H9 (cell line): Measurements from ENCODE around the gene RSPO1. TPM values are rescaled to one million over a fixed set of nuclear protein-coding genes. Genes with fewer than 3 reads are reported as not detected.

ENCODE experiments used
- DNase-seq: peaks from one replicate; pipeline ENCODE4 v3.0.0-alpha.2; 2017
- H2AFZ ChIP-seq: one replicate; pipeline ENCODE4 v1.6.1; 2013; ENCODE audit warnings: mild to moderate bottlenecking, low read length, control low read depth, moderate library complexity
- H2AK5ac ChIP-seq: 2 replicates; pipeline ENCODE4 v1.6.1; 2013; ENCODE audit warnings: low read length, control low read depth, mixed read lengths; ENCODE audit not compliant: insufficient read length
- H2BK120ac ChIP-seq: one replicate; pipeline ENCODE4 v1.6.1; 2013; ENCODE audit warnings: low read depth, mild to moderate bottlenecking, low read length, control low read depth, inconsistent platforms; ENCODE audit not compliant: poor library complexity, severe bottlenecking
- H2BK12ac ChIP-seq: 2 replicates; pipeline ENCODE4 v1.6.1; 2013; ENCODE audit warnings: low read length, control low read depth, mixed read lengths, low read depth; ENCODE audit not compliant: insufficient read length
- H2BK15ac ChIP-seq: 2 replicates; pipeline ENCODE4 v1.6.1; 2013; ENCODE audit warnings: low read depth, low read length, control low read depth
- H2BK20ac ChIP-seq: one replicate; pipeline ENCODE4 v1.6.1; 2013; ENCODE audit warnings: low read depth, mild to moderate bottlenecking, low read length, control low read depth, inconsistent platforms; ENCODE audit not compliant: poor library complexity, severe bottlenecking
- H2BK5ac ChIP-seq: 2 replicates; pipeline ENCODE4 v1.6.1; 2013; ENCODE audit warnings: low read length, control low read depth, mixed read lengths; ENCODE audit not compliant: insufficient read length
- H3K14ac ChIP-seq: 2 replicates; pipeline ENCODE4 v1.6.1; 2013; ENCODE audit warnings: low read length, control low read depth; ENCODE audit not compliant: insufficient read depth
- H3K18ac ChIP-seq: 2 replicates; pipeline ENCODE4 v1.6.1; 2013; ENCODE audit warnings: low read depth, mild to moderate bottlenecking, mixed read lengths, low read length, control low read depth; ENCODE audit not compliant: insufficient read length
- H3K23ac ChIP-seq: 2 replicates; pipeline ENCODE4 v1.6.1; 2013; ENCODE audit warnings: low read length, control low read depth, mixed read lengths, low read depth; ENCODE audit not compliant: insufficient read length
- H3K23me2 ChIP-seq: 2 replicates; pipeline ENCODE4 v1.6.1; 2013; ENCODE audit warnings: low read depth, mild to moderate bottlenecking, mixed read lengths, low read length, control low read depth; ENCODE audit not compliant: insufficient read length, poor library complexity, severe bottlenecking
- H3K27ac ChIP-seq: 2 replicates; pipeline ENCODE4 v1.5.1; 2013; ENCODE audit warnings: low read length, control low read depth, mixed read lengths, low read depth; ENCODE audit not compliant: insufficient read length
- H3K27me3 ChIP-seq: 2 replicates; pipeline ENCODE4 v1.6.1; 2013; ENCODE audit warnings: low read length, control low read depth, inconsistent platforms; ENCODE audit not compliant: insufficient read depth
- H3K4ac ChIP-seq: 2 replicates; pipeline ENCODE4 v1.6.1; 2013; ENCODE audit warnings: low read depth, mild to moderate bottlenecking, control low read depth, inconsistent platforms, low read length, moderate library complexity
- H3K4me1 ChIP-seq: 2 replicates; pipeline ENCODE4 v1.6.1; 2013; ENCODE audit warnings: low read length, control low read depth, inconsistent platforms; ENCODE audit not compliant: insufficient read depth
- H3K4me2 ChIP-seq: 2 replicates; pipeline ENCODE4 v1.6.1; 2013; ENCODE audit warnings: low read length, control low read depth, mixed read lengths; ENCODE audit not compliant: insufficient read length, insufficient read depth
- H3K56ac ChIP-seq: 2 replicates; pipeline ENCODE4 v1.6.1; 2013; ENCODE audit warnings: low read depth, mild to moderate bottlenecking, mixed read lengths, low read length, control low read depth; ENCODE audit not compliant: insufficient read length
- H3K79me1 ChIP-seq: 2 replicates; pipeline ENCODE4 v1.6.1; 2013; ENCODE audit warnings: low read depth, mild to moderate bottlenecking, moderate library complexity, low read length, control low read depth, inconsistent platforms; ENCODE audit not compliant: insufficient read depth, poor library complexity, severe bottlenecking
- H3K79me2 ChIP-seq: 2 replicates; pipeline ENCODE4 v1.6.1; 2013; ENCODE audit warnings: low read length, control low read depth, inconsistent platforms; ENCODE audit not compliant: insufficient read depth
- H3K9ac ChIP-seq: 2 replicates; pipeline ENCODE4 v1.6.1; 2013; ENCODE audit warnings: low read length, control low read depth, mixed read lengths; ENCODE audit not compliant: insufficient read length; ENCODE audit errors: extremely low read depth
- H3K9me3 ChIP-seq: one replicate; pipeline ENCODE4 v1.6.1; 2013; ENCODE audit warnings: low read depth, low read length, inconsistent platforms; ENCODE audit not compliant: control insufficient read depth
- H3T11ph ChIP-seq: one replicate; pipeline ENCODE4 v1.6.1; 2013; ENCODE audit warnings: mild to moderate bottlenecking, low read length, control low read depth, inconsistent platforms
- H4K20me1 ChIP-seq: one replicate; pipeline ENCODE4 v1.6.1; 2013; ENCODE audit not compliant: control insufficient read depth, insufficient read length, insufficient read depth
- H4K5ac ChIP-seq: 2 replicates; pipeline ENCODE4 v1.6.1; 2013; ENCODE audit warnings: low read depth, mild to moderate bottlenecking, mixed read lengths, low read length, control low read depth; ENCODE audit not compliant: insufficient read length
- H4K8ac ChIP-seq: replicated peaks from 2 replicates; pipeline ENCODE4 v1.6.1; 2013; ENCODE audit warnings: low read length, control low read depth, mixed read lengths, low read depth; ENCODE audit not compliant: insufficient read length
- H4K91ac ChIP-seq: 2 replicates; pipeline ENCODE4 v1.6.1; 2013; ENCODE audit warnings: low read depth, mild to moderate bottlenecking, moderate library complexity, mixed read lengths, low read length, control low read depth; ENCODE audit not compliant: insufficient read length
- H3K27ac Mint-ChIP-seq, 3 experiments: 2 replicates in 2 of 3; 3 replicates in 1 of 3; pipeline ENCODE4 v1.8.0; 2020 to 2021; ENCODE audit warnings: mixed read lengths in 3 of 3, mild to moderate bottlenecking in 1 of 3, moderate library complexity in 1 of 3
- H3K27me3 Mint-ChIP-seq: 2 replicates; pipeline ENCODE4 v1.8.0; 2021; ENCODE audit warnings: low read depth, mild to moderate bottlenecking, moderate library complexity, mixed read lengths
- H3K36me3 Mint-ChIP-seq, 3 experiments: 2 replicates in 2 of 3; 3 replicates in 1 of 3; pipeline ENCODE4 v1.8.0; 2020 to 2021; ENCODE audit warnings: low read depth in 3 of 3, mixed read lengths in 3 of 3; ENCODE audit not compliant: insufficient read depth in 1 of 3
- H3K4me1 Mint-ChIP-seq, 2 experiments: 2 replicates each; pipeline ENCODE4 v1.8.0; 2020; ENCODE audit warnings: mixed read lengths in 2 of 2
- H3K4me3 Mint-ChIP-seq, 2 experiments: 2 replicates in 1 of 2; 3 replicates in 1 of 2; pipeline ENCODE4 v1.8.0; 2020 to 2021; ENCODE audit warnings: mild to moderate bottlenecking in 2 of 2, mixed read lengths in 2 of 2, moderate library complexity in 1 of 2
- H3K9me3 Mint-ChIP-seq, 2 experiments: 2 replicates in 1 of 2; 3 replicates in 1 of 2; pipeline ENCODE4 v1.8.0; 2020; ENCODE audit warnings: mild to moderate bottlenecking in 2 of 2, mixed read lengths in 2 of 2, moderate library complexity in 1 of 2
- CTCF ChIP-seq: fragments of 200-600 bp; sonication (generic); conservative IDR thresholded peaks from 3 replicates; pipeline ENCODE4 v1.8.0; 2021; ENCODE audit warnings: antibody characterized with exemption, mild to moderate bottlenecking
- WGBS: extraction: QIAGEN DNeasy Blood & Tissue Kit; methylation state at CpG from one replicate; pipeline ENCODE4 v1.1.7; 2013; ENCODE audit warnings: missing lambda C conversion rate, low lambda C conversion rate, mixed read lengths; ENCODE audit not compliant: insufficient read length; ENCODE audit errors: extremely low coverage; 5-methylcytosine and 5-hydroxymethylcytosine counted together
- total RNA-seq: library from RNA; stranded (reverse); gene quantifications from 2 replicates; pipeline ENCODE4 v1.2.1, GENCODE V29; 2021

The RSPO1 gene
- total RNA-seq, 1 experiment from 2014 or later: 0.35 TPM

GRCh38 chr1:37614105-37614504 lies 20.6 kb downstream of the RSPO1 start:
- peaks cover 76% of the 10 kb centered on the region for H3K27me3 Mint-ChIP-seq
- Histone ChIP-seq H3K18ac (no peak overlapping the region), H4K8ac (no peak overlapping the region), H2AFZ (no peak overlapping the region), H4K20me1 (no peaks in the 10 kb centered on the region), H3K23ac (no peak overlapping the region), H3K27ac (no peak overlapping the region), H3K14ac (no peak overlapping the region), H3K4me1 (no peaks in the 10 kb centered on the region), H3K79me2 (no peaks in the 10 kb centered on the region), H4K91ac (no peak overlapping the region), H3T11ph (no peak overlapping the region), H2BK20ac (no peak overlapping the region), H3K4ac (no peak overlapping the region), H3K23me2 (no peaks in the 10 kb centered on the region), H4K5ac (no peak overlapping the region), H2BK15ac (no peak overlapping the region), H2AK5ac (no peak overlapping the region), H3K9me3 (no peaks in the 10 kb centered on the region), H3K56ac (no peak overlapping the region), H2BK120ac (no peak overlapping the region), H3K9ac (no peak overlapping the region), H2BK5ac (no peak overlapping the region), H3K4me2 (no peak overlapping the region), H3K79me1 (no peaks in the 10 kb centered on the region), H2BK12ac (no peak overlapping the region), H3K27me3 (no peaks in the 10 kb centered on the region; the same call in 1 of the 2 replicates)
- H3K4me1 Mint-ChIP-seq: peaks cover 0 to 3% of the 10 kb centered on the region in 2 experiments; a peak in 1 of 4 replicates
- no peak for TF ChIP-seq CTCF
- DNase-seq: no peak
- H3K9me3 Mint-ChIP-seq: no peaks in the 10 kb centered on the region
- no CpG with 5 or more reads among the region's 5 CpGs for WGBS
- no peak overlapping the region for H3K4me3 Mint-ChIP-seq
- H3K27ac Mint-ChIP-seq: no peak overlapping the region
- H3K36me3 Mint-ChIP-seq: no peaks in the 10 kb centered on the region
